Occipital lobe (tissue), 2 donors: ENCODE measurements around the gene OR2C1. TPM values are rescaled to one million over a fixed set of nuclear protein-coding genes. Genes with fewer than 3 reads are reported as not detected.

Experiments
- DNase-seq: peaks from one replicate; lab custom pipeline; 2025; lab: John Stamatoyannopoulos, UW
- total RNA-seq: library from RNA; depleted of rRNA; stranded (reverse); fragments of >200 nt; gene quantifications from one replicate; pipeline ENCODE4 v1.2.3, GENCODE V29; 2014

OR2C1 gene
- total RNA-seq, 1 donor from 2014 or later: 0.62 TPM

DNA sequence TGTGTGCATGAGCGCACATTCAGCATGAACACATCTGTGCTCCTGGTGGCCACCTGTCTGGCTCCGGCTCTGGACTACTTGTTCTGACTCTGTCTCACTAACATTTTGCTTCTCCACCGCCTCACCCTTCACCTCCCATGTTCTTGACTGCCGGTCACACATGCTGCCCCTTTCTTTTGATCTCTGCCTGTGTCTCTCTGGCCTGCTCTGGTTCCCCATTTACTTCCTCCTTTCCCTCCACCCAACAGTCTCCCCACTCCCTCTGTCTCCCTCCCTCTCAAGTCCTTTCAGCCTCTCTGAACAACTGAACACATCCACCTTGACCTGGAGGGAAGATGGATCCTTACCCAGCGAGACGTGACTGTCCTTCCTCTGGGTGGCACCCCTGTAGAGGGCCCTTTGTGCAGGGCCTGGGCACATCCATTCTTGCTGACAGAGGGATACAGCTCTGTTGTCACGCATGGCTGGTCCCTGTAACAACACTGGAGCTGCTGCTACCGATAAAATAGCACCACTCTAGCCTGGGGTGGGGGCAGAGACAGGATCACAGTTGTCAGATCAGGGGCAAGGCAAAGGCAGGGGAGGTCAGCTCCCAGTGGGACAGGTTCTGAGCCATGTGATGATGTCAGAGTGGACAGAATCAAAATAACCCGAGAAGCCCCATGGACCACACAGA lies 34.1 kb downstream of the OR2C1 start:
- no peak for DNase-seq

DNA sequence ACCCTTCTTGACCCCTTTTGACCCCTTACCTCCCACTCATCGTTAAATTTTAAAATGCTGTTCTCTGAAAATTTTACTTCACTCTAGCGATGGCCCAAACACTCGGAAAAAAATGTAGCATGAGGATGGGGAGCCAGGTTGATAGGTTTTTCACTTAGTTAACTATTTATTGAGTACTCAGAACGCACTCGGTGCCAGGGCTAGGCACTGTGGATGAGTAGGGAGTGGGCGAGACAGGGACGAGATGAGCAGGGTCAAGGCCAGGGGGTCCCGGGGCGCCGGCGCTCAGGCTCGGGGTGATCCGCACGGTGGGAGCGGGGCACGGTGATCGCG lies 44.7 kb downstream of the OR2C1 start:
- no peak for DNase-seq

DNA sequence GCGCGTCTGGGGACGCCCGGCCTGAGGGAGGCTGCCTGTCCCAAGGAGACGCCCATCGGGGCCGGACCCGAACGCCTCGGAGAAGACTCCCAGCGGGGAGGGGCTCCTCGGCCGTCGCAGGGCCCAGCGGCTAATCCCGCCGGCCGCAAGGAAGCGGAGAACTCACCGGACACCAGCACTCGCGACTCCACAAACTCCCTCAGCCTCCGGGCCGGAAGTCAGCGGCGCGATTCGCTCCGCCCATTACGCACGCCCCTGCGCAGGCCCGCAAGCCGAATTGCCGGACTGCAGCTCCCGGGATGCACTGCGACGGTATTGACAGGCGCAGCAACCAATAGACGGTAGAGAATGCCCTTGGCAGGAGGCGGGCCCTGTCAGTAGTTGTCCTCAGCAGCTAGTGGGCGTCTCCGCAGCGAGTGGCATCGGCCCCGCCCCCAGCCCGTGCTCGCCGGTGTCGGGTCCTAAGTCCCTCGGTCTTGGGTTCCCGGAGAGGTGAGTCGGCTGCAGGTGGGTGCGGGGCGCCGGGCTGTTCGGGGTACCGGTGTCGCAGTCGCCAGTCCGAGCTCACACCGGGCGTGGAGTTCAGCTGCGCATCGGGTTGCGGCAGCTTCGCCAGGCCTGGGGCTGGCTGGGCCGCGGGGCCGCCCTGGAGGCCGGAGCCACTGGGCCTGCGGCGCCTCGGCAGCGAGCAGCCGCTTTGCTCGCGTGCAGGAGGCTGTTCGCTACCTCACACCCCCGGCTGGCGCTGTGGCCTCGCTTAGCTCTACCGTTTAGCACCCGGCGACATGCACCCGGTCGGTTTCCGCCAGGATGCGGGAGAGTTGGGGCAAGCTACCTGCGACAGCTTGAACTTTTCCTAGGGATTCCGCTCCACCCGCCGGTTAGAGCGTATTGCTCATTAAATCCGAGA lies 45.3 kb downstream of the OR2C1 start, which contains the start of the genes ZNF174 and ZSCAN32:
Gene ZNF174 (plus strand): TSS at position 437 of the 910 bp plus-strand sequence. CDS start 790 bp downstream, outside the sequence.
Gene ZSCAN32 (minus strand): TSS at position 226 of the 910 bp plus-strand sequence. CDS start 3,447 bp downstream, outside the sequence.
- DNase-seq: peak; percentile 99

DNA sequence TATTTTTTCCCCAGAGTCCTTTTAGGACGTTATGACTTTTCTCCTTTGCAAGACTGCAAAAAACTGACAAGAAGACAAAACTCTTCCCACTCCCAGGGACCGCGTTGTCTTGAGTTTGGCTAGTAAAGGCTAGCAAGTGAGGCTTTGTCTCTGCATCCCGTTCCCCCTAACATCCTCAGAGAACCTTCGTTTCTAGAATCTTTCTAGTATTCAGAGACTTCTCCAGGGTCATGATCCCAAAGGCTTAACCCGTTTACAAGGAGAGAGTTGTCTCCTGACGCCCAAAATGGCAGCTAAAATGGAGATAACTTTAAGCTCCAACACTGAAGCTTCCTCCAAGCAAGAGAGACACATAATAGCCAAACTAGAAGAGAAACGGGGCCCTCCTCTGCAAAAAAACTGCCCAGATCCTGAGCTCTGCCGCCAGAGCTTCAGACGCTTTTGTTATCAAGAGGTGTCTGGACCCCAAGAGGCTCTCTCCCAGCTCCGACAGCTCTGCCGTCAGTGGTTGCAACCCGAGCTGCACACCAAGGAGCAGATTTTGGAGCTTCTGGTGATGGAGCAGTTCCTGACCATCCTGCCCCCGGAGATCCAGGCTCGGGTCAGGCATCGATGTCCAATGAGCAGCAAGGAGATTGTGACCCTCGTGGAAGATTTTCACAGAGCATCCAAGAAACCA lies 46.2 kb downstream of the OR2C1 start:
- DNase-seq: no peak

Other genes with a start within 250 kb of the OR2C1 start
- gene ZNF205, start 243.3 kb upstream of the OR2C1 start, total RNA-seq: 18.9 TPM
- gene ZNF213, start 220.9 kb upstream of the OR2C1 start, total RNA-seq: 8.3 TPM
- 0.78 TPM for gene OR1F1, start 167.7 kb upstream of the OR2C1 start, total RNA-seq
- gene ZNF200, start 120.7 kb upstream of the OR2C1 start, total RNA-seq: 17.9 TPM
- 0.47 TPM for gene MEFV, start 99.3 kb upstream of the OR2C1 start, total RNA-seq
- 55.4 TPM for gene ZNF263, start 72.4 kb upstream of the OR2C1 start, total RNA-seq
- gene TIGD7, start 50.5 kb upstream of the OR2C1 start, total RNA-seq: 26.4 TPM
- gene ZNF75A, start 50.4 kb upstream of the OR2C1 start, total RNA-seq: 35.4 TPM
- gene ZSCAN32, start 45.1 kb downstream of the OR2C1 start, total RNA-seq: 10.5 TPM
- 8.0 TPM for gene ZNF174, start 45.3 kb downstream of the OR2C1 start, total RNA-seq
- gene ZNF597, start 87.6 kb downstream of the OR2C1 start, total RNA-seq: 4.4 TPM
- gene NAA60, start 87.8 kb downstream of the OR2C1 start, total RNA-seq: 12.2 TPM
- gene C16orf90, start 139.6 kb downstream of the OR2C1 start, total RNA-seq: not detected
- 38.4 TPM for gene CLUAP1, start 145.1 kb downstream of the OR2C1 start, total RNA-seq
- 0.62 TPM for gene NLRC3, start 221.5 kb downstream of the OR2C1 start, total RNA-seq